CD4-positive, alpha-beta T cell treated with Interleukin-6 at 100 ng/mL for 8 hours (primary cell): Measurements from ENCODE around the gene SAMD4A.
A peak's percentile ranks its signal among the peaks of the same experiment; 100 is the strongest.

Experiments used
- DNase-seq: peaks from one replicate; pipeline ENCODE4 v3.0.0-alpha.2; 2020; ENCODE audit warnings: mixed read lengths, low spot score

SAMD4A gene

DNA sequence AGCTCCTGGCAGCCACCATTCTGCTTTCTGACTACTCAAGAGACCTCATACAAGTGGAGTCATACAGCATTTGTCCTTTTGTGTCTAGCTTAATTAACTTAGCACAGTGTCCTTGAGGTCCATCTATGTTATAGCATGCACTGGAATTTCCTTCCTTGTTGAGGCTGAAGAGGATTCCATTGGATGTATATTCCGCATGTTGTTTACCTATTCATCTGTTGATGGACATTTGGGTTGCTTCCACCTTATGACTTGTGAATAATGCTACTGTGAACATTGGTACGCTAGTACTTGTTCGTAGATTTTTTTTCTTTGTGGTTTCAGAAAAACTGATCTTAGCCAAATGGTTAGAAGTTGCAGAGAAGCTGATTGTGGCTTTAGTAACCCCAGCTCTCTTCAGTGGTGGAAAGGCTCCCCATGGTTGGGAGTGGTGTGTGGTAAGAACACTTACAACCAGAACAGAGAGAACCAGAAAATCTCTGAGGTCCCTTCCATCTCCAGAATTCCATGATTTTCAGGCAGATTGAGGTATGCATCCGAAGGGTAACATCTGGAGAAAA is 118.4 kb downstream of the SAMD4A start:
- no peak for DNase-seq

DNA sequence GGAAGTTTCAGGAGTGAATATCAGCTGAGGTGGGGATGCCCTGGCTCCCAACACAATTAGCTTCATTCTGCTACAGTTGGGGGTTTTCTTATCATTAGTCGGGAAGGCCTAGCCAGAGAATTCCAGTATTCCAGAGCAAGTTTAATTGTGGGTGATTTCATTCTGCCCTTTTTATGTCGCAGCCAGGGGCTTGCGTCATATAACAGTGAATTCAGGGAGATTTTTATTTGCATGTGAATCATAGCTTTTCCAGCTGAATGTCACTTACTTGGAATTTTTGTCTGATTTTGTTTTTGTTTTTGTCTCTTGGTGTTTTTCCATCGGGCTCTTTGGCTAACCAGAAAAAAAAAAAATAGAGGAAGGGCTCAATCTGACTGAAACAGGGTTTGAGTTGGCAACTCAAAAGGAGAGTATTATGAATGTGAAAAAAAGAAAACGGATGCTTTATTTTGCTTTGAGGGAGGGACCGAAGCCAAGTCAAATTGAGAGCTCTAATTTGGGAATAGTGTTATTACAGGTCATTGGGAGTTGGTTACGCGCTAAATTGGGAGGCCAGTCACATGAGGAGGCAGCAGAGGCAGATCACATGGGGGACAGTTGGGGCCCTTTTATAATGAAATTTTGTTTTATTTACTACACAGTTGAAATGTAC is 119.4 kb downstream of the SAMD4A start:
- no peak for DNase-seq

DNA sequence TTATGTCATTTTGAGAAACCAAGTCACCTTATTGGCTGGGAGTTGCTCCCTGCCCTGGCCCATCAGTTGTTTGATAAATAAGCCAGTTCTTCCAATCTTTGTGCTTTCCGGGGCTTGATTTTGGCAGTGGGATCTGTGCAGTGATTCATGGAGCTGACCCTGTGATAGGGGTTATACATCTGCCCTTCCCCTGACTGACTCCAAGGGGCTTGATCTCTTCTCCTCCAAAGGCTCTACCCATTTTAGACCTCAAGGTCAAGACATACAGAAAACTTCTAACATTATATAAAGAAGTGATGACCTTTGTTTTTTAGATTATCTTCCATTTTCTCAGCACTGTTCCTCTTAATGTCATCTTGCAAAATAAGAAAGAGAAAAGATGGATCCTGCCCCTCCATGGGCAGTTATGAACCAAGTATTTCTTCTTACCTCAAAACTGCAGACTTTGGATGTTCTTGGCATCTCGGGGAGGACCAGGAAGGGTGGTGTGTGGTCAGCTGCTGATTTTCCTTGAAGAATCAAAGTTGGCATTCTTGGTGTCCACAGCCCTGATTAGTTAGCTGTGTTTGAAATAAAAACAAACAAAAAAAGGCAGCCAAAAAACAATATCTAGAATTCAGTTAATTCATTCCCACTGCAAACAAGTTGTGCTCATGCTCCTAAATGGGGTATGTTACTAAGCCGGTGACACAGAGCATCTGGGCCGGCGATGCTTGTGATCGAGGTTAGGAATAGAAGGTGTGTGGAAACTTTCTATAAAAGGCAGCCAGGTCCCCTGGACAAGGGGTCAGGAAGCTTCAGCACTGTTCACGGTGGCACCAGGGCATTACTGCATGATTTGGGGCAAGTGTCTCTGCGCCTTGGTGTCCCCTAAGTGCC is 120.2 kb downstream of the SAMD4A start:
- DNase-seq = no peak

DNA sequence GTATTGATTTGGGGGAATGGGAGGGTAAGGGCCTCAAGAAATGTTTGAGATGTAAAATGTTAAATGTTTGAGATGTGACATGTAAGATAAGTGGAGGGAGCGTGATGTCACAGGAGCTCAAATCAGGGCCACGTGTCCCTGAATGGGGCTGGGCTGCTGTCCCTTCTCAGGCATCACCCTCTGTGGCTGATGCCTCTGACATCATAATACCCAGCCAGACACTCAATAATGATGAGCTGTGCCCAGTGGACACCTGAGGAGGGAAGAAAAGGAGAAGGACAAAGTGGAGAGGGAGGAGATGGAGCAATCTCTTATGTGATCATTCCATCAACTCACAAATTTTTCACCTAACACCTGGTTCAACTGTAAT is 120.8 kb downstream of the SAMD4A start:
- DNase-seq = no peak

DNA sequence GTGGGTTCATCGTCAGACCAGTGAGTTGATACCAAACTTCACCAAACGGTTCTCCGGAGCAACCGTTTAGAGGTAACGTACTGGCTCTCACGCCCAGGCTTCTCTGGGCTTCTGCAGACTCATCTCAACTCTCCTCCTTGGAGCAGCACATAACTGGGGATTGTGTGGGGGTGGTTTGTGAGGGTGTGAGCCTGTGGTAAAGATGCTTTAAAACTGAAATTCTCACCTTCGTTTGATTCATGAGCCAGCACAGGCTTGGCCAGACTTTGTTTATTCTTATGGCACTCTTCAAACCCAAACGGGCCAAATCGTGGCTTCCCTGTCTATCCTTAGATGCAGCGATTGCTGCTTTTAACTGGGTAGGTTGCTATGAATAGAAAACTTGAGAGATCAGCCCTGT is 121.3 kb downstream of the SAMD4A start:
- no peak for DNase-seq

DNA sequence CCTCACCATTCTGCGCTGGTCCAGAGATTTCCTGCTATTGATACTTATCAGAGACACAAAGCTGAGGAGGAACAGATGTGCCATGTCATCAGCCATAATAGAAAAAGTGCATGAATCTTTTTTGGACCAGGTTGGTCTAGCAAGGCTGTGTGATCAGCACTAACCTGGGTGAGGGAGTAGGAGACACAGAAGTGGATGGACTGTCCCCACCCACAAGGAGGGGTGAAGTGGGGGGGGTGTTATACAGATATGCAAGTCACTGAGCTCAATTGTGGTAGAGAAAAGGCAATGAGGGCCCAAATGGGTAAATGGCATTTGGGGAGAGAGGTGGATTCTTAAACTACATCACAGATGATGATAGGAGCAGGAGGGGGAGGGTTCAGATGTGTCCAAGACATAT is 123.0 kb downstream of the SAMD4A start:
- DNase-seq = no peak

DNA sequence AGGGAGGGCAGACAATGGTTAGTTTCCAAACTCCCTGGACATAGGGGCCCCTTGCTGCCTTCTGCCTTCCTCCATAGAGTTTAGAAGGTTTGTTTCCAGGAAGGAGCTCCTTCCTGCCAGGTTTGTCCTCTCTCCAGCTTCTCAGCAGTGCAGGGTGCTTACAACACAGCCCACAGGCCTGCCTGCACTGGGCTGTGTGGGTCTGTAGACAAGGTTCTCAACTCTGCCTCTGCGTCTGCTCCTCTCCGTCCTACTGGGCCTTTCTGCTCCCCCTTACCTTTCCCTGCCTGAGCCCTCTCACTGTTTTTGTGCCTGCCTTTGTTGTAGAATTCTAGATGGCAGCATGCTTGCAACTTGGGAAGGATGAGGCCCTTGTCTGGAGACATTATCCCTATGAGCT is 124.0 kb downstream of the SAMD4A start:
- DNase-seq = no peak

DNA sequence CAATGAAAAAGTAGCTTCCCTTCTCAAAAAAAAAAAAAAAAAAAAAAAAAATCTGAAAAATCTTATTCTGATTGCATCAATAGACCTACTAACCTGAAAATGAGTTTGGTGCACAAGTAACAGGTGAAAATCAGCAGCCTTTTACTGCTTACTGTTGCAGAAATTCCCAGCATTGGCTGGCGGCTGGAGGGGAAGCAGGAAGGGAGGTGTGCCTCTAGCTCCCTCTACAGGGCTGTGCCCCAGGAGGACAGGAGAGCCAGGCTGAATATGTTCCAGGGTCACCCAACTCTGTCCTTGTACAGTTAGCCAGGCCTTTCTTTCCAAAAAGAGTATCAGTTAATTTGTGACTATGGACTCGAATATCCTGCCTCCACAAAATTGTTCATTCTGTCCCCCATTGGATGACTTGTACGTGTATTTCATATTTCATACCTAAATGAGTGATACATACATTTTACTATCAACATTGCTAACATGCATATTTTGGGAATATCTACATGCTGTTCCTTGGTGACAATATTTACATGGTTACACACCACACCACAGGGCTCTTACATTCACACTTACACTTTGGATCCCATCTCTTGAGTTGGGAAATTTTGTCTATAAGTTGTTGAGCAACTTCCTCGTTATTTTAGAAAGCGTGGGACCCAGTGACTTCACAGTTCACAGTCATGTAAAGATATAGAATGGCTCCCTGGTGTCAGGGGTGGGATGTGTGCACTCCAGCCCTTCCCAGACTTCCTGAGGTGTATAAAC is 124.8 kb downstream of the SAMD4A start:
- DNase-seq = peak; percentile 42

DNA sequence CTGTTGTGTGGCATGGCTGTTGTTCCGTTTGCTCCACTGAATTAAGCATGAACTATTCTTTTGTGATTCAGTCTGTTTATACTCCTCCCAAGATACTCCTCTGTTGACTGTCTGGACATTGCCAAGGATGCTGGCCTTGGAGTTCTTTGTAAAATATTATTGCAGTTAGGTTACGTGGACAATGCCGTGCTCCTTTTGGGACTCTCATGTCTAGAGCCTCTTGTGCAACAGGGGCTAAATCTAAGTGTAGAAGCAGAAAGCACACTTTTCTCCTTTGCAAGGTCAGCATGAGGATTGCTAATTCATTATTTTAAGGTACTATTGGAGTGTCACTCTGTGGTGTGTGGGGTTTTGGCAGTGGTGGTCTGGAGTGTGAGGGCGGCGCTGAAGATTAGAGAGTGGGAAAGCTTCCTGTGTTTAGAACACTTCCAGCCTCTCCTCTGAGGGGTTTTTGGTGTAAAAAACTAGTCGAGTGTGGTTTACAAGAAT is 125.4 kb downstream of the SAMD4A start:
- DNase-seq = no peak

DNA sequence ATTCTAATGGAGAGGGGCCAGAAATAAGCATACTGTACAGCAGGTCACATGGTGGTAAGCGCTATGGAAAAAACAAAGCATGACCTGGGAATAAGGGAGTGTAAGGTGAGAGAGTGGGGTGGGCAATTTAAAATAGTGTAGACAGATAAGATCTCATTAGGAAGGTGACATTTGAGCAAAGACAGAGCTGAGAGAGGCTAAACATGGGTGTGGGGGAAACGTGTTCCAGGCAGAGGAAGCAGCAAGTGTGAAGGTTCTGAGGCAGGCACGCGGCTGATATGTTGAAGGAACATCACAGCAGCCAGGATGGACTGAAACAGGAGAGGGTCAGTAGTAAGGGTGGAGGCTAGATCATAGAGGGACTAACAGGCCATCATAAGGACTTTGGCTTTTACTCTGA is 126.8 kb downstream of the SAMD4A start:
- DNase-seq = no peak

DNA sequence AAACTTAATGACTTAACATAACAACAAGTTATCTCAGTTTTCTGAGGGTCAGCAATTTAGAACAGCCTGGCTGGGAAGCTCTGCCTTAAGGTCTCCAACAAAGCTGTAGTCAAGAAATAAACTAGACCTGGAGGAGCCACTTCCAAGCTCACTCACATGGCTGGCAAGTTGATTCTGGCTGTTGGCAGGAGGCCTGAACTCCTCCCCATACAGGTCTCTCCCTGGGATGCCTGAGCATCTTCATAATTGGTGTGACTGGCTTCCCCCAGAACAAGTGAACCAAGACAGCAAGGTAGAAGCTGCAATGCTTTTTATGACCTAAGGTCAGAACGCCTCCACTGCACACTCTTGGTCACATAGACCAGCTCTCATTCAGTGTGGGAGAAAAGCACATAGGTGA is 128.3 kb downstream of the SAMD4A start:
- DNase-seq = no peak

DNA sequence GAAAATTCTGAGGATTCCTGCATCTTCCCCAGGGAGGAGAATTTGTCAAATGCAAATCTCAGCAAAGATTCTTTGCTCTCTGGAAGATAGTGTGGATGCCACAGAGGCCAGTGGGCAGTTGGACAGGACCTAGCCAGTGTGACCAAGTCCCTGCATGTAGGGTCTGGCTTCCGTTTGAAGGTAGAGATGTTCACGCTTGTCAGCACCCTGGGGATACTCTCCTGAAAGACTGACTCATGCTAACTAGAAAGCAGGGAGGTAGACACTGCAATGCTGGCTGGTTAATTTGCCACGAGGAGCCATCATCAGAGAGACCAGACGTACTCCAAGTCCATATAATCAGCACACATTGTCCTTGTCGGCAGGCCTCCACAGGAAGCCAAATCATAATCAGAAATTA is 130.1 kb downstream of the SAMD4A start:
- DNase-seq = no peak

DNA sequence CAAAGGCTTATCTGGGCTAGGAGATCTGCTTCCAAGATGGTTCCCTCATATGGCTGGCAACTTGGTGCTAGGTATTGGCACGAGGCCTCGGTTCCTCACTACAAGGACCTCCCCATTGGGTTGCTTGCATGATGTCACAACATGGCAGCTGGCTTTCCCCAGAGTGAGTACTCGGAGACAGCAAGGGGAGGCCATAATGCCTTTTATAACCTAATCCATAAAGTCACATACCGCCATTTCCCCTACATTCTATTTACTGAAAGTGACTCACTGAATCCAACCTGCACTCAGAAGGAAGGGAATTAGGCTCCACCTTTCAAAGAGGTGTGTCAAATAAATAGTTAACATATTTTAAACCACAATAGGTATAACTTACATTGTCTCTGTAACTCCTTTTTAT is 130.9 kb downstream of the SAMD4A start:
- no peak for DNase-seq

DNA sequence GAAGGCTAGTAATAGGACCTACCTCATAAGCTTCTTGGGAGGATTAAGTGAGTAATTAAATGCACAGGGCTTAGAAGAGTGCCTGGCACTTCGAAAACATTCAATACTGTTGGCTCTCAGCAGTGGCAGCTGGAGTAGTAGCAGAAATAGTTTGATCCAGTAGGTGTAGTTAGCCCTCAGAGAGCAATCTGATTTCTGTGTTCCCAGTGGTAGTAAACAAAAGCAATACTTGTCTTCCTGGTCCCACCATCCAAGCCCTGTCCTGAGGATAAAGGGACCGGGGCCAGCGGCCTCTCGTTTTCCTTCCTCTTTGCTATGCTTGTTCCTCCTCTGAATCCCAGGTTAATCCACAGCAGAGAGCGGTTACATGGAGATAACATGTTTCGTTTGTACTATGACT is 131.6 kb downstream of the SAMD4A start:
- no peak for DNase-seq

DNA sequence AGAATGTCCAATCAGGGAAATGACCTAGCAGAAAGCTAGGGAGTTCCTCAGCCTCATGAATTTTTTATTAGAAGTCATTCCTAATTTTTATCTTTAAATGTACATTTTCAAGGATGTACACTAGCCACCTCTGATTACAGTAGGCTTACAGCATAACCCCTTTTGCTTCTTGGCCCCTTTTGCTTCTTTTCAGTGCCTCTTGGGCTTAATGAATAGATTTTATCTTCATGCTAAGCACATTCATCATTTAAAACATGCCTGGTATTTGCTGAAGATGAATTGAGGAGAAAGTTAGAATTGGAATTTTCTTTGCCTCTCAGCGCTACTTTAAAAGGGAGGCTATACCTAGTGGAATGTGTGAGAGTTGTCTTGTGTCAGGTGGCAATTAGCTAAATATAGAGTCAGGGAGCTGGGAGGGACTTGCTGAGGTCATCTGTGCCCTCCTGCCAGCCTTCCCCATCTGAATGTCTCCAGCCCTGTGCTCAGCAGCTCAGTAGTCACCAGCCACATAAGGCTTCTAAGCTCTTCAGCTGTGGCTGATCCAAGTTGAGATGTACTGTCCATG is 132.1 kb downstream of the SAMD4A start:
- DNase-seq = no peak

DNA sequence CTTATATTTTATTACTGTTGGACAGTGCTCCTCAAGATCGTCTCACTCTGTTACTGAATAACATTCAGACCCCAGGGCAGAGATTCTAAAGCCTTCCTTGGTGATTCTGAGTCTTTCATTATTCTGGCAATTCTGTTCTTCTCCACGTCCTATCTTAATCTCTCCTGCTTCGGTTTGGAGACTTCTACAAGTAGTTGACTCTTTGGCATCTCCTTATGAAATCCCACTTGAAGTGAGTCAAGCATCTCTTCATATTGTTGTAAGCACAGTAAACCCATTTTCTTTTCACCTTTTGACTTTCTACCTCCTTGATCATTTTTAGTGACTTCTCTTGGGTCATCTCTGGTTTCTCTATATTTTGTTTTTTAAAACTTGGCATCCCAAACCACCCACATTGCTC is 132.8 kb downstream of the SAMD4A start:
- no peak for DNase-seq

DNA sequence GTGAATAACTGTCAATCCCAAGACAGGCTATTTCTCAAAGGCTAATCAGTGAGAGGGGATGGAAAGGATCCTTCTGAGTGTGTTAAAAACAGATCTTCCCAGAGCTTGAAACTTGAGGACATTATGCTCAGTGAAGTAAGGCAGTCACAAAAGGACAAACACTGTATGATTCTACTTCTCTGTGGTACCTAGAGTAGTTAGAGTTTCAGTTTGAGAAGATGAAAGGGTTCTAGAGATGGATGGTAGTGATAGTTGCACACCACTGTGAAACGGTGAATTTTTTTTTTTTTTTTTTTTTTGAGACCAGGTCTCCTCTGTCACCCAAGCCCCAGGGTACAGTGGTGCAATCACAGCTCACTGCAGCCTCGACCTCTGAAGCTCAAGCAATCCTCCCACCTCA is 133.8 kb downstream of the SAMD4A start:
- DNase-seq = no peak

DNA sequence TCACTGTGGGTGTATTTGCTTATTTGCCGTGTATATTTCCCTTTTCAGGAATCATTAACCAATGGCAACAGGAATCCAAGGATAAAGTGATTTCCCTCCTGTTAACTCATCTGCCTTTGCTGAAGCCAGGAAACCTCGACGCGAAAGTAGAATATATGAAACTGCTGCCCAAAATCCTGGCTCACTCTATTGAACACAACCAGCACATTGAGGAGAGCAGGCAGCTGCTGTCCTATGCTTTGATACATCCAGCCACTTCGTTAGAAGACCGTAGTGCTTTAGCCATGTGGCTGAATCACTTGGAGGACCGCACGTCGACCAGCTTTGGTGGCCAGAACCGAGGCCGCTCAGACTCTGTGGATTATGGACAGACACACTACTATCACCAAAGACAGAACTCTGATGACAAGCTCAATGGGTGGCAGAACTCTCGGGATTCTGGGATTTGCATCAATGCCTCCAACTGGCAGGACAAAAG is 135.1 kb downstream of the SAMD4A start:
- DNase-seq = no peak

DNA sequence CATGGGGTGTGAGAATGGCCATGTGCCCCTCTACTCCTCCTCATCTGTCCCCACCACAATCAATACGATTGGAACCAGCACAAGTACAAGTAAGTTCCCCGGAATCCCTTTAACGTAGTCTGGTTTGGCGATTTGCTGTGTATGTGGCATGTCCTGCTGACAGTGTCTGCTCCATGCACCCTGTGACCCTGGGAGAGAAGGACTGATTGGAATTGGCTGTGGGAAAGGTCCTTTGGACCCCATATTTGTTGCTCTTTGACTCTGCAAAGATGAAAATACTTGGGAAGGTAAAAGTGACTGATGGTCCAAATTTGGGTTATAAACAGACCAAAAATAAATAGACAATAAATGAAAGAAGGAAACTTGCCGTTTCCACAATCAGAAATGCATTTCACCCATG is 135.6 kb downstream of the SAMD4A start:
- DNase-seq = no peak

DNA sequence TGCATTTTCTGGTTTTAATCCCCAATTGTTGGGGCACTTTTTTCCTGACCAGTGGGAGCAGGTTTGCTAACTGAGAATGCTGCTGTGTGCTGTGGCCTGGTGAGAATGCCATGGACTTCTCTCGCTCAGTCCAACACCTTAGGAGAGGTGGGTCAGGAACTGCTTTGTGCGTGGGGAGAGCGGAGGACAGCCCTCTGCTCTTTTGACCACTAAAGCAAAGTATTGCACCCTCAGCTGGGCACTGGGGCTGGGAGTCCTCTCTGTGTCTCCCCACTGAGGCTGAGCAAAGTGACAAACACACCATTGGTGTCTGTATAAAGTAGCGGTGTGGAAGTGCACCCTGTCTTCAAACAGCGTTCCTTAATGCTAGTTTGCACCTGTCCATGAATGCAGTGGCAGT is 136.2 kb downstream of the SAMD4A start:
- no peak for DNase-seq

DNA sequence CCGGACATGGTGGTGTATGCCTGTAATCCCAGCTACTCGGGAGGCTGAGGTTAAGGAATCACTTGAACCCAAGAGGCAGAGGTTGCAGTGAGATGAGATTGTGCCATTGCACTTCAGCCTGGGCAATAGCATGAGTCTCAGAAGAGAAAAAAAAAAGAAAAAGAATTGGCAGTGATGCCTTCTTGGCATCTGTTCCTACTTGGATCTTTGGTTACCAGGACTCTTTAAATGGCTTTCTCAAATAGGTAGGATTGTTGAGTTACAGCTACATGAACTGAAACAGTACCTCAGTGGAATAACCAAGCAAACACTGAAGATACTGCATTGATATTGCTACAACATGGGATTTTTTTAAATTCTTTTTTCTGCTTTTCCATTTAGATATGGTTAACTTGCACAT is 136.8 kb downstream of the SAMD4A start:
- no peak for DNase-seq

DNA sequence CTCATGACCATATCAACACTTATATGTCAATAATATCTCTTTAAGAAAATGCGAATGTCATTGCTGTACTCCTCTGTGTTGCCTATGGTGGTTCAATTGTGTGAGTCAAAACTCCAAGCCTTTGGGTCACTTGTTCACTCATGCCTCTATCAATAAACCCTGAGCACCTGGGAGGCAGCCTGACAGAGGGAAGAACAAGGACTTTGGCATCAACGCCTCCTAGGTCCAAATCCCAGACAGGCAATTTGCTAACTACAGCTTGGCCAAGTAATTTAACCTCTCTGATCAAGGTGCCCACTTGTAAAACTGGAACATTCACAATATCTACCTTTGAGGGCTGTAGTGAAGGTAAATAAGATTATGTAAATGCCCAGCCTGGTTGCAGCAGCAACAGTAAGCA is 137.8 kb downstream of the SAMD4A start:
- no peak for DNase-seq
